Activated CD4-positive, alpha-beta T cell treated with anti-CD3 and anti-CD28 coated beads for 36 hours (primary cell): ENCODE data around the gene ATP8A2. TPM values are rescaled to one million over a fixed set of nuclear protein-coding genes. Genes with fewer than 3 reads are reported as not detected.

Experiments used
- ATAC-seq: fragments of 200-7000 bp; cut with Tn5 transposase; one replicate; pipeline ENCODE4 v1.10.0; 2021; ENCODE audit warnings: mild to moderate bottlenecking, moderate library complexity
- CTCF ChIA-PET: fragments of 350-600 bp; sonication (Branson Sonifier 250); formaldehyde crosslinking; loops from one replicate; lab custom pipeline; 2021; ENCODE audit warnings: antibody characterized with exemption; lab: Charles Lee
- POLR2A ChIA-PET: fragments of 350-600 bp; sonication (Branson Sonifier 250); formaldehyde crosslinking; loops from one replicate; lab custom pipeline; 2021; ENCODE audit warnings: antibody characterized with exemption, inconsistent platforms; lab: Charles Lee
- DNase-seq: peaks from one replicate; pipeline ENCODE4 v3.0.0-alpha.2; 2020
- H3K27ac Mint-ChIP-seq: one replicate; pipeline ENCODE4 v1.8.0; 2021; ENCODE audit warnings: mixed read lengths
- H3K27me3 Mint-ChIP-seq: one replicate; pipeline ENCODE4 v1.8.0; 2021; ENCODE audit warnings: mixed read lengths
- H3K36me3 Mint-ChIP-seq: one replicate; pipeline ENCODE4 v1.8.0; 2021; ENCODE audit warnings: low read depth, mixed read lengths
- H3K4me1 Mint-ChIP-seq: one replicate; pipeline ENCODE4 v1.8.0; 2021; ENCODE audit warnings: mixed read lengths
- H3K4me3 Mint-ChIP-seq: one replicate; pipeline ENCODE4 v1.8.0; 2021; ENCODE audit warnings: mild to moderate bottlenecking, moderate library complexity, mixed read lengths
- H3K9me3 Mint-ChIP-seq: one replicate; pipeline ENCODE4 v1.8.0; 2021; ENCODE audit warnings: low read depth, mixed read lengths
- intact Hi-C, 2 experiments: fragments of 100-400 bp; cut with DNase I in 1 of 2; cut with micrococcal nuclease in 1 of 2; formaldehyde crosslinking; loops; one replicate each; pipeline versions ENCODE4 v1.14.2 to v1.15.1; 2022 to 2024; cut with DNase I, micrococcal nuclease
- total RNA-seq, 2 experiments: library from RNA; stranded (reverse); gene quantifications; one replicate each; pipeline ENCODE4 v1.2.3, GENCODE V29; 2021

ATP8A2 gene
- total RNA-seq, 2 experiments from 2014 or later = 0.30 to 0.39 TPM

GRCh38 chr13:25422153-25422552, 50.4 kb downstream of the ATP8A2 start:
- ChIA-PET CTCF (no interaction called here), POLR2A (no interaction called here)
- H3K4me1 Mint-ChIP-seq = no peaks in the 10 kb centered on the region
- DNase-seq (no peak), ATAC-seq (no peak)
- H3K36me3 Mint-ChIP-seq = no peaks in the 10 kb centered on the region
- no peak overlapping the region for H3K4me3 Mint-ChIP-seq
- H3K27ac Mint-ChIP-seq = no peak overlapping the region
- H3K9me3 Mint-ChIP-seq = no peaks in the 10 kb centered on the region
- peaks cover 22% of the 10 kb centered on the region for H3K27me3 Mint-ChIP-seq
- intact Hi-C loops = no loop called here

DNA sequence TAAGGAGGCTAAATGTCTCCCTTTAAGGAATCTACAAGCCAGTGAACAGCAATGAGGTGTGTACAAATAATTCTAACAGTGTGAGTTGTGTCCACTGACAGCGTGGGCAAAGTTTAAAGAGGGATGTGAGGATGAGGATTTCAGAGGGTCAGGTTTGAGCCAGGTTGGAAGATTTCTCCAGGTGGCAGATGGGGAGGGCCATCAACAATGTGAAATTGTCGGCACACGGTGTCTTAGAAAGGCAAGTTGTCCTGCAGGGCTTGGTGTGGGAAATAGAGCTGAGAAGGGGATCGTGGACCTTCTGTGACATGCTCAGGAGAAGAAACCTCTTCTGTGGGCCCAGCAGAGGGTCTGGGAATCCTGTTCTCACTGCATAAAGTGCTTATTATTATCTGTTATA, 52.1 kb downstream of the ATP8A2 start:
- H3K4me1 Mint-ChIP-seq = no peaks in the 10 kb centered on the region
- CTCF ChIA-PET = no interaction called here

GRCh38 chr13:25429466-25429865, 57.7 kb downstream of the ATP8A2 start:
- ChIA-PET POLR2A (no interaction called here), CTCF (no interaction called here)
- Mint-ChIP-seq H3K4me3 (no peak overlapping the region), H3K36me3 (no peaks in the 10 kb centered on the region), H3K27ac (no peak overlapping the region), H3K27me3 (peaks cover 3% of the 10 kb centered on the region), H3K4me1 (no peaks in the 10 kb centered on the region), H3K9me3 (no peaks in the 10 kb centered on the region)
- intact Hi-C loops = no loop called here
- ATAC-seq (no peak), DNase-seq (no peak)

More for the DNA sequence above, 52.1 kb downstream of the ATP8A2 start:
- H3K27ac Mint-ChIP-seq = no peak overlapping the region
- no peak overlapping the region for H3K4me3 Mint-ChIP-seq
- intact Hi-C loops = no loop called here
- DNase-seq (no peak), ATAC-seq (no peak)
- no peaks in the 10 kb centered on the region for H3K9me3 Mint-ChIP-seq
- no peaks in the 10 kb centered on the region for H3K36me3 Mint-ChIP-seq
- peaks cover 14% of the 10 kb centered on the region for H3K27me3 Mint-ChIP-seq
- POLR2A ChIA-PET = no interaction called here

GRCh38 chr13:25432691-25433090, 60.9 kb downstream of the ATP8A2 start:
- intact Hi-C loops = no loop called here
- H3K9me3 Mint-ChIP-seq = no peaks in the 10 kb centered on the region
- POLR2A ChIA-PET = no interaction called here
- DNase-seq (no peak), ATAC-seq (no peak)
- H3K4me3 Mint-ChIP-seq = no peak overlapping the region
- H3K4me1 Mint-ChIP-seq = no peaks in the 10 kb centered on the region
- H3K27me3 Mint-ChIP-seq = peaks cover 11% of the 10 kb centered on the region
- no peaks in the 10 kb centered on the region for H3K36me3 Mint-ChIP-seq
- no peak overlapping the region for H3K27ac Mint-ChIP-seq
- CTCF ChIA-PET = no interaction called here

DNA sequence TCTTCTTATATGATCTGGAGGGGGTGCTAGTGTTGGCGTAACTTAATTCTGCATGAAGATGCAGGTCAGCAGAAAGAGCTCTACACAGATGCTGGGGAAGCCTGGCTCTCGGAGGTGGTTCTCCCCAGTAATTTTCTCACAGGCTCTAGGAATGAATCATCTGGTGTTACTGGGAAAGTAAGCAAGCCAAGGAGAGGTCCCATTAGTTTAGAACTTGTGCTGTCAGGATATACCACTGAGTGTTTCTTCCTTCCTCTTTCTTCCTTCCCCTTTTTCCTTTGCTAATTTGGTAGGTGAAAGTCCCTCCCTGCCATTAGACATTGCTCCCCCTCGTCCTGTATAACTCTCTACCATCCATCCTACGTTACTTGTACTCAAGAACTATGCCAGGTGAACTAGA, 68.3 kb downstream of the ATP8A2 start:
- intact Hi-C loops = no loop called here
- ATAC-seq (no peak), DNase-seq (no peak)
- Mint-ChIP-seq H3K36me3 (no peaks in the 10 kb centered on the region), H3K27ac (no peak overlapping the region), H3K9me3 (no peaks in the 10 kb centered on the region), H3K27me3 (peaks cover 32% of the 10 kb centered on the region), H3K4me3 (no peak overlapping the region), H3K4me1 (no peaks in the 10 kb centered on the region)
- CTCF ChIA-PET = no interaction called here
- POLR2A ChIA-PET = no interaction called here

DNA sequence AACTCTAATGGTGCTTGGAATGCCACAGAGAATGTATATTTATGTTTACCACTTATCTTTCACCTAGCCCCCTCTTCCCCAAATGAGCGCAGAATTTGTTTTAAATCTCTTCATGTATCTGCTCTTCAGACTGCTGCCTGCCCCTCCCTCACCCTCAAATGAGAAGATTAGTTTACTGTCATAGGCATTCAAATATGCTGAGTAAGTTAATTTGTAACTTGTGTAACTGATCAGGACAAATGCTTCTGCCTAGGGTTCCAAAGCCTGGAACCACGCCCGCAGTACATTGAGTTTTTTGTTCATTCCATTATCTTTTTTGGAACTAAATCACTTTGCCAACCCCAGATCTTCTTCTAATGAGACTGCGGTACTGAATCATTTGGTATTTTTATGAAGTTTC, 74.5 kb downstream of the ATP8A2 start:
- DNase-seq (no peak), ATAC-seq (no peak)
- POLR2A ChIA-PET = no interaction called here
- H3K9me3 Mint-ChIP-seq = no peaks in the 10 kb centered on the region
- H3K36me3 Mint-ChIP-seq = no peaks in the 10 kb centered on the region
- no peak overlapping the region for H3K27ac Mint-ChIP-seq
- peaks cover 32% of the 10 kb centered on the region for H3K27me3 Mint-ChIP-seq
- H3K4me1 Mint-ChIP-seq = no peaks in the 10 kb centered on the region
- CTCF ChIA-PET = no interaction called here
- intact Hi-C loops = no loop called here
- H3K4me3 Mint-ChIP-seq = no peak overlapping the region

- peaks cover 33% of the 10 kb centered on the region for H3K27me3 Mint-ChIP-seq
- DNase-seq (no peak), ATAC-seq (no peak)
- ChIA-PET CTCF (no interaction called here), POLR2A (no interaction called here)
- H3K27ac Mint-ChIP-seq = no peak overlapping the region
- H3K4me1 Mint-ChIP-seq = no peaks in the 10 kb centered on the region
- no peak overlapping the region for H3K4me3 Mint-ChIP-seq
- no peaks in the 10 kb centered on the region for H3K9me3 Mint-ChIP-seq
- intact Hi-C loops = no loop called here
- H3K36me3 Mint-ChIP-seq = no peaks in the 10 kb centered on the region
These were observed 75.6 kb downstream of the ATP8A2 start for GRCh38 chr13:25447396-25447795.

DNA sequence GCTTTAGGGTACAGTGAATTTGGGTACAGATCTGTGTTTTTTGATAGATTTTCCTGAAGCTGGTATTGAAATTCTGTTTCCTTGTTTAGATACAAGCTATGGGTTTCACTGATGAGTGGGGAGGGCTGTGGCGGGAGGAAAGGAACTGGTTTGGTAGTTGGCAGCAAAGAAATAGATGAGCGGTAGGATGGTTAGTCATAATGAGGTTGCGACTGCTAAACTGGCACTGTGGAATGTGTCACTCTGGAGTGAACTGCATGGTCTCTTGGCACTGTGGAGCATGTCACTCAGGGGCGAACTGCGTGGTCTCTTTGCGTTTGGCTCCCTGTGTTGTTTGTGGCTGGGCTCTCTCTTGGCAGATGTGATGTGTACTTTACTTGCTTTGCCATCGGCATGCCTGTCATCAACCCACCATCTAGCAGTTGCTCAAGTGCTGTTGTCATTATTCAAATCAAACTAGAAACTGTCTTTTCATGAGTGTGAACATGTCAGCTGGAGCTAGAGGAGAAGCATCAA, 82.1 kb downstream of the ATP8A2 start:
- peaks cover 39% of the 10 kb centered on the region for H3K27me3 Mint-ChIP-seq
- intact Hi-C loops = no loop called here
- H3K27ac Mint-ChIP-seq = no peak overlapping the region
- no peaks in the 10 kb centered on the region for H3K4me1 Mint-ChIP-seq
- POLR2A ChIA-PET = no interaction called here
- H3K36me3 Mint-ChIP-seq = no peaks in the 10 kb centered on the region
- no peaks in the 10 kb centered on the region for H3K9me3 Mint-ChIP-seq
- ATAC-seq (no peak), DNase-seq (no peak)
- CTCF ChIA-PET = no interaction called here
- no peak overlapping the region for H3K4me3 Mint-ChIP-seq

DNA sequence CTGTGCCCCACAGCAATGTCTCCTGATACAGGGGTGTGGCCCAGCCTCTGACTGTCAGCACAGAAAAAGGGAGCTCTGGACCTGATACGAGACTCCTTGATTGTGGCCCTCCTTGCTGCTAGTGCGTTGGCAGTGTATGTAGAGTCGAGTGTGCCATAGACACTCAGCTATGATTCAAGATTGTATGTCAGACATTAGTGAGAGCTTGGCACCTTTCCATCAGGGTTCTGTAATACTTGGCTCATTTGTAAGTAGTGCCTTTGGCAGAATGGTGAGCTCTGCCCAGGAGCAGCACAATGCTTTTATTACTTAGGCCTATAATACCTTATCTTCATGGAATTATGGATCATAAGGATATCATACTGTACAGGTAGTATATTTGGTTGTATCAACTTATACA, 83.4 kb downstream of the ATP8A2 start:
- intact Hi-C loops = no loop called here
- no peaks in the 10 kb centered on the region for H3K36me3 Mint-ChIP-seq
- CTCF ChIA-PET = interaction anchor here (0.6 kb wide), 1 partner anchor 334 kb away, joined by 3 read pairs; no protein-coding TSS in a partner anchor
- POLR2A ChIA-PET = no interaction called here
- no peaks in the 10 kb centered on the region for H3K4me1 Mint-ChIP-seq
- H3K4me3 Mint-ChIP-seq = no peak overlapping the region
- no peaks in the 10 kb centered on the region for H3K9me3 Mint-ChIP-seq
- no peak overlapping the region for H3K27ac Mint-ChIP-seq
- peaks cover 41% of the 10 kb centered on the region for H3K27me3 Mint-ChIP-seq
- no peak for ATAC-seq
- no peak for DNase-seq

- ChIA-PET CTCF (no interaction called here), POLR2A (no interaction called here)
- Mint-ChIP-seq H3K27me3 (peaks cover 30% of the 10 kb centered on the region), H3K36me3 (no peaks in the 10 kb centered on the region), H3K9me3 (no peaks in the 10 kb centered on the region), H3K27ac (no peak overlapping the region), H3K4me3 (no peak overlapping the region), H3K4me1 (no peaks in the 10 kb centered on the region)
- intact Hi-C loops = no loop called here
- no peak for ATAC-seq
- DNase-seq = no peak
These were observed 85.8 kb downstream of the ATP8A2 start for GRCh38 chr13:25457566-25457965.

- no peak overlapping the region for H3K27ac Mint-ChIP-seq
- H3K36me3 Mint-ChIP-seq = no peaks in the 10 kb centered on the region
- no peaks in the 10 kb centered on the region for H3K4me1 Mint-ChIP-seq
- DNase-seq (no peak), ATAC-seq (no peak)
- no peaks in the 10 kb centered on the region for H3K9me3 Mint-ChIP-seq
- ChIA-PET POLR2A (no interaction called here), CTCF (no interaction called here)
- no peak overlapping the region for H3K4me3 Mint-ChIP-seq
- intact Hi-C loops = no loop called here
- H3K27me3 Mint-ChIP-seq = peaks cover 18% of the 10 kb centered on the region
These were observed 90.7 kb downstream of the ATP8A2 start for GRCh38 chr13:25462301-25463125.

DNA sequence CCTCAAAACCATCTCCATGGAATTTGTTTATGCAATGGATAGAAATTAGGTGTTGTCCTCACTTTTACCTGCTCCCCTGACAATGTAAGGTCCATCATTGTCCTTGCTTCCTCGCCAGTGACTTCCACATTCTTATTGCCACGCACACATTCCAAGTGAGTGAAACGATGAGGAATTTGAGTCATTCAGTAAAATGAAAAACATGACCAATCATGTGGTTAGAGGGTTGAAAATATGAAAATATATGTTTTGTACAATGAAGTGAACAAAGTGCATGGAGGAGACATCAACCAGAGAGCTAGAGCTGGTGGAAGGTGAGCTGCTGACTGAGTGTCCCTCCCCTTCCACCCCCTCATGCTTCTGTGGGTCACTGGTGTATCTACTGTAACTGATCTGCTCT, 91.7 kb downstream of the ATP8A2 start:
- DNase-seq (no peak), ATAC-seq (no peak)
- peaks cover 26% of the 10 kb centered on the region for H3K27me3 Mint-ChIP-seq
- no peak overlapping the region for H3K4me3 Mint-ChIP-seq
- H3K9me3 Mint-ChIP-seq = no peaks in the 10 kb centered on the region
- POLR2A ChIA-PET = no interaction called here
- CTCF ChIA-PET = interaction anchor here (0.6 kb wide), 1 partner anchor 94 kb away, joined by 3 read pairs; no protein-coding TSS in a partner anchor
- no peak overlapping the region for H3K27ac Mint-ChIP-seq
- intact Hi-C loops = no loop called here
- no peaks in the 10 kb centered on the region for H3K36me3 Mint-ChIP-seq
- no peaks in the 10 kb centered on the region for H3K4me1 Mint-ChIP-seq
